ENCODE measurements around the gene HTRA3.

DNA sequence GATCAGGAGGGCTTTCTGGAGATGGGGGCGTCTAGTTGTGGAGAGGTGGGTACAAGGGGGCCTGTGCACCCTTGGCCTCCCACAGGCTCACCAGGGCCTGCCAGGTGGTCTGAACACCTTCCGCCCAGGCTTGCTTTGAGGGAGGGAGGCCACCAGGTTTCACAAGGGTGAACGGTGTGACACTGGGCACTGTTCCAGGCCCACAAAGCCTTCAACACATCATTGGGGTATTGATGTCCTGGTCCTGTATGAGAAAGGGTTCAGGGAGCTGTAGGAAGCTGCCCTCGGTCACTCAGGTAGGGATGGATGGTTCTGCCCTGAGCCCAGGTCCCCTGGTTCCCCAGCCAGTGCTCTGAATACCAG lies 6.0 kb downstream of the HTRA3 start:
- TF ChIP-seq, protein P1, sequence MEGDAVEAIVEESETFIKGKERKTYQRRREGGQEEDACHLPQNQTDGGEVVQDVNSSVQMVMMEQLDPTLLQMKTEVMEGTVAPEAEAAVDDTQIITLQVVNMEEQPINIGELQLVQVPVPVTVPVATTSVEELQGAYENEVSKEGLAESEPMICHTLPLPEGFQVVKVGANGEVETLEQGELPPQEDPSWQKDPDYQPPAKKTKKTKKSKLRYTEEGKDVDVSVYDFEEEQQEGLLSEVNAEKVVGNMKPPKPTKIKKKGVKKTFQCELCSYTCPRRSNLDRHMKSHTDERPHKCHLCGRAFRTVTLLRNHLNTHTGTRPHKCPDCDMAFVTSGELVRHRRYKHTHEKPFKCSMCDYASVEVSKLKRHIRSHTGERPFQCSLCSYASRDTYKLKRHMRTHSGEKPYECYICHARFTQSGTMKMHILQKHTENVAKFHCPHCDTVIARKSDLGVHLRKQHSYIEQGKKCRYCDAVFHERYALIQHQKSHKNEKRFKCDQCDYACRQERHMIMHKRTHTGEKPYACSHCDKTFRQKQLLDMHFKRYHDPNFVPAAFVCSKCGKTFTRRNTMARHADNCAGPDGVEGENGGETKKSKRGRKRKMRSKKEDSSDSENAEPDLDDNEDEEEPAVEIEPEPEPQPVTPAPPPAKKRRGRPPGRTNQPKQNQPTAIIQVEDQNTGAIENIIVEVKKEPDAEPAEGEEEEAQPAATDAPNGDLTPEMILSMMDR (conservative IDR thresholded peaks at IDR 0.05; ENCODE audit: low read depth, low read length): no peak
- TF ChIP-seq EZH2 (IDR thresholded peaks at IDR 0.05; ENCODE audit: low read length, unreplicated experiment): no peak
